Activated T-helper 17 cell treated with anti-CD3 and anti-CD28 coated beads, Interleukin-2, amount 50 U/mL, for 72 hours (primary cell): ENCODE measurements around the gene SPACA6. TPM values are rescaled to one million over a fixed set of nuclear protein-coding genes. Genes with fewer than 3 reads are reported as not detected.

Source experiments
- ATAC-seq: fragments of 150-1000 bp; cut with Tn5 transposase; replicated peaks from 2 replicates; pipeline ENCODE4 v1.10.0; 2021; ENCODE audit warnings: mild to moderate bottlenecking, moderate library complexity
- H3K27ac Mint-ChIP-seq: one replicate; pipeline ENCODE4 v1.8.0; 2022; ENCODE audit warnings: mixed read lengths
- H3K27me3 Mint-ChIP-seq: one replicate; pipeline ENCODE4 v1.8.0; 2022; ENCODE audit warnings: mixed read lengths
- H3K36me3 Mint-ChIP-seq: one replicate; pipeline ENCODE4 v1.8.0; 2022; ENCODE audit warnings: low read depth, mild to moderate bottlenecking, mixed read lengths
- H3K4me1 Mint-ChIP-seq: one replicate; pipeline ENCODE4 v1.8.0; 2022; ENCODE audit warnings: mixed read lengths
- H3K4me3 Mint-ChIP-seq: one replicate; pipeline ENCODE4 v1.8.0; 2022; ENCODE audit warnings: mild to moderate bottlenecking, mixed read lengths
- H3K9me3 Mint-ChIP-seq: one replicate; pipeline ENCODE4 v1.8.0; 2022; ENCODE audit warnings: mixed read lengths
- total RNA-seq, 2 donors: library from RNA; stranded (reverse); gene quantifications; one replicate each; pipeline ENCODE4 v1.2.3, GENCODE V29; 2022

Gene SPACA6
- total RNA-seq, 2 donors from 2014 or later, result 3.2 to 18.3 TPM

DNA sequence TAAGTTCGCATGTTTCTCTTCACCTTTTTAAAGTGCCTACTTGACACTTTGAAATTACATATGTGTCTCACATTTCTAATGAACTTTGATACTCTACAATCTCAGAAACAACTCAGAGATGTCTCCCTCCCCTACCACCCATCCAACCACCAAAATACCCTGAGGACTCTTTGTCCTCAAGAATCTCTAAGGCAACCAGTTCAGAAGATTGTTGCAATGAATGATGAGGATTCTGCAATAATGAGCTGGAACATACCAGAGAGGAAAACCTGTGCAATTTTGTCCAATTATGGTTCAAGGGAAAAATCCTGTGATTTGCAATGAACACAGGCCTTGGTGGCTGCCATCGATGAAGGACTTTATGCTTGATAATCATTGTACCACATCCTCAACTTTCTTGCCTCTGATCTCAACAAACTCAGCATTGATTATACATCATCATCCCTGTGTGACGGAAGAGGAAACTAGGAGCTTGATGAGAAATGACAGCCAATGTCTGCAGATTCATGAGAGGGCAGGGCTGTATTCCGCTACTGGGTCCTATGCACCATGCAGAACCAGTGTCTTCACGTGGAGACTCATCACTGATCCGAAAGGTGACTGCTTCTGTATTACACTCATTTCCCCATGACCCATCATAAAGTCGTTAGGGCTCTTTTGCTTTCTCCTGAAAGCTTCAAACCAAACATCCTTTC lies 57.4 kb downstream of the SPACA6 start:
- no peaks in the 10 kb centered on the region for H3K36me3 Mint-ChIP-seq
- peaks cover 14% of the 10 kb centered on the region for H3K27me3 Mint-ChIP-seq
- H3K27ac Mint-ChIP-seq, result no peak overlapping the region
- no peaks in the 10 kb centered on the region for H3K9me3 Mint-ChIP-seq
- no peaks in the 10 kb centered on the region for H3K4me1 Mint-ChIP-seq
- no peak for ATAC-seq
- no peak overlapping the region for H3K4me3 Mint-ChIP-seq

DNA sequence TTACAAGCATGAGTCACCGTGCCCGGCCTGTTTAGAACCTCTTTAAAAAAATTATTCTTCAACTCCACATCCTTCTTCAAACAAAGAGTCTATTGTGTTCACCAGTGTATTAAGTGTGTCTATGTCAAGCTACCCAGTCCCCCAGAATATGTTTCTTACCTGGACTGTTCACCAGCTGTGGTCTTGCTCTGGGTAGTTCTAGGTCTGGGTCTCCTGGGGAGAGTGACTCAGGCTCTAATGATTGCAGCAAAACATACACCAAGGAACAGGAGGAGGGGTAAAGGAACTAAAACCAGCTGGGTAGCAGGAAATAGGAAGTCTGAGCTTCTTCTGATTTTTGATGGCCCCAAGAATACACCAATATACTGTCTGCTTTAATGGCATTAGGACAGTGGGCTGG lies 58.5 kb downstream of the SPACA6 start, which contains the start of gene FPR1:
Gene FPR1, minus strand, starts transcription at position 224 of the 400 bp plus-strand sequence. CDS start 4,884 bp downstream, outside the sequence.
- no peaks in the 10 kb centered on the region for H3K4me1 Mint-ChIP-seq
- H3K27ac Mint-ChIP-seq, result no peak within 1 kb of the TSS
- H3K36me3 Mint-ChIP-seq, result no peaks in the 10 kb centered on the region
- H3K4me3 Mint-ChIP-seq, result no peak within 1 kb of the TSS
- no peak for ATAC-seq
- peaks cover 17% of the 10 kb centered on the region for H3K27me3 Mint-ChIP-seq
- peaks cover 6% of the 10 kb centered on the region for H3K9me3 Mint-ChIP-seq

DNA sequence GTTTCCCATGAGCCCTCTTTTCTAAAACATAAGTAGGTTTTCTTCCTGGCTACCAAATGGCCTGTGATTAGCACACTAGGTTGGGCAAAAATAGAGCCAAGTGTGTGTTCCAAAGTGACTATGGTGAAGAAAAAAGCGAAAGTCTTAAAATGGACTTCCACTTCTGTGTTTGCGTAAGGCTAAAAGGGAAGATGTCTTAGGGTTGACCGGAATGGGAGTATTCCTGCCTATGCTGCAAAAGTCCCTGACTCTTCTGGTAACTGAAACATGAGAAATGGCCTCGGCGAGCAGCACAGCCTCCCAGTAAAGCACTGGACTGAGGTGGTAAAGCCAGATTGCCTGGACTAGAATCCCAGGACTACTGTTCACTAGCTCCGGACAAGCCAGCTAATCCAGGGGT lies 61.0 kb downstream of the SPACA6 start:
- Mint-ChIP-seq H3K4me1 (no peaks in the 10 kb centered on the region), H3K4me3 (no peak overlapping the region), H3K36me3 (no peaks in the 10 kb centered on the region), H3K9me3 (peaks cover 6% of the 10 kb centered on the region), H3K27me3 (peaks cover 12% of the 10 kb centered on the region), H3K27ac (no peak overlapping the region)
- ATAC-seq, result no peak

DNA sequence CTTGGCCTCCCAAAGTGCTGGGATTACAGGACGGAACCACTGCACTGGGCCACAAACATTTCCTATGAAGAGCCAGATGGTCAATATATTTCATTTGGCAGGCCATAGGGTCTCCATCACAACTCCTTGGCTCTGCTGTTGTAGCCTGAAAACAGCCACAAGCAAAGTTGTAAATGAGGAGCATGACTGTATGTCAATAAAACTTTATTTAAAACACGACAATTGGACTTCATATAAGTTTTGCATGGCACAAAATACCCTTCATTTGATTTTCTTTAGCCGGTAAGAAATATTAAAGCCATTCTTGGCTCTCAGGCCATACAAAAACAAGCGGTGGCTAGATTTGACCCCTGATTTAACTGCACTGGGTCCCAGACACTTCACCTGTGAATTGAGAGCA lies 61.6 kb downstream of the SPACA6 start:
- Mint-ChIP-seq H3K27me3 (peaks cover 10% of the 10 kb centered on the region), H3K27ac (no peak overlapping the region), H3K4me3 (no peak overlapping the region), H3K9me3 (peaks cover 6% of the 10 kb centered on the region), H3K4me1 (no peaks in the 10 kb centered on the region), H3K36me3 (no peaks in the 10 kb centered on the region)
- ATAC-seq, result no peak

Other genes starting within 250 kb of the SPACA6 start
- gene SIGLEC8, start 234.9 kb upstream of the SPACA6 start, total RNA-seq, result not detected
- not detected for gene CEACAM18, start 214.8 kb upstream of the SPACA6 start, total RNA-seq
- gene SIGLEC12, start 191.5 kb upstream of the SPACA6 start, total RNA-seq, result under 1 TPM; 0.22 to 0.34 TPM
- not detected for gene SIGLEC6, start 161.7 kb upstream of the SPACA6 start, total RNA-seq
- gene ZNF175, start 122.0 kb upstream of the SPACA6 start, total RNA-seq, result 10 to 100 TPM in 1 of 2 donors, 1 to 10 TPM in 1; 8.0 to 16.9 TPM
- not detected for gene SIGLEC5, start 62.9 kb upstream of the SPACA6 start, total RNA-seq
- gene SIGLEC14, start 46.5 kb upstream of the SPACA6 start, total RNA-seq, result not detected
- not detected for gene HAS1, start 30.7 kb downstream of the SPACA6 start, total RNA-seq
- not detected for gene FPR1, start 58.5 kb downstream of the SPACA6 start, total RNA-seq
- gene FPR2, start 67.8 kb downstream of the SPACA6 start, total RNA-seq, result not detected
- not detected for gene FPR3, start 101.8 kb downstream of the SPACA6 start, total RNA-seq
- gene ZNF577, start 194.6 kb downstream of the SPACA6 start, total RNA-seq, result 1 to 10 TPM; 5.2 to 5.7 TPM
- 1 to 10 TPM; 4.4 to 6.9 TPM for gene ZNF649, start 211.7 kb downstream of the SPACA6 start, total RNA-seq
- gene ZNF613, start 234.1 kb downstream of the SPACA6 start, total RNA-seq, result 1 to 10 TPM; 3.5 to 4.3 TPM